Measurements from ENCODE around the gene SPPL2A. TPM values are rescaled to one million over a fixed set of nuclear protein-coding genes. Genes with fewer than 3 reads are reported as not detected.
A peak's percentile ranks its signal among the peaks of the same experiment; 100 is the strongest.
"Not testable (repeated sequence)": the region's sequence is repeated elsewhere in the genome, so short reads cannot be mapped to it uniquely, and the experiment has no call there.

The SPPL2A gene
- total RNA-seq (2022) = 93.0 and 122 TPM in 2 replicates
- Bru-seq, nascent RNA = percentile 78 among the genes with signal in this experiment
- BruChase-seq, experiment 1, labeled RNA remaining after a 6-hour chase = percentile 92 among the genes with signal in this experiment
- BruChase-seq, experiment 2, labeled RNA remaining after a 2-hour chase = percentile 81 among the genes with signal in this experiment
- long read RNA-seq, full-length matches to known transcripts = 80 of 109 reads
- long read RNA-seq, partial matches to known transcripts = 0 of 109 reads
- long read RNA-seq, other reads (novel, unspliced or antisense) = 29 of 109 reads

- BruUV-seq (replicated peaks) = no TSS peak
- peak within 1 kb of the TSS; percentile 59 for H3K27ac Mint-ChIP-seq (ENCODE audit: low read depth, unreplicated experiment)
- peaks cover 16% of the 10 kb centered on the region for H3K36me3 Mint-ChIP-seq (ENCODE audit: insufficient read depth, unreplicated experiment)
- peaks cover 34% of the 10 kb centered on the region for H3K4me1 Mint-ChIP-seq (ENCODE audit: insufficient read depth, unreplicated experiment)
- no peaks in the 10 kb centered on the region for H3K27me3 Mint-ChIP-seq (ENCODE audit: insufficient read depth, unreplicated experiment)
- POLR2A ChIA-PET = interaction anchor here (0.6 to 4.1 kb wide), 18 partner anchors 9 to 383 kb away, joined by 3 to 47 read pairs (median 6); partner anchors contain the start of gene TRPM7
- TF ChIP-seq CTCF (IDR thresholded peaks at IDR 0.05; ENCODE audit: unreplicated experiment) = no peak
- DNase-seq (ENCODE audit: unreplicated experiment) = peak; percentile 87
- intact Hi-C loops (cut with micrococcal nuclease) = loop anchor here (1.0 to 2.0 kb wide), 2 partner anchors 79 to 112 kb away; partner anchors contain the start of gene TRPM7
- no peaks in the 10 kb centered on the region for H3K9me3 Mint-ChIP-seq (ENCODE audit: unreplicated experiment)
- peak within 1 kb of the TSS; percentile 78 for H3K4me3 Mint-ChIP-seq (ENCODE audit: unreplicated experiment)
- CTCF ChIA-PET = no interaction called here
These were observed at the start of gene SPPL2A for GRCh38 chr15:50765195-50765967. TSS of gene SPPL2A (minus strand) at chr15:50765706. CDS start at chr15:50765533, 173 bp downstream.

GRCh38 chr15:50814634-50815033 is 49.1 kb upstream of the SPPL2A start:
- DNase-seq (ENCODE audit: unreplicated experiment) = no peak
- ChIA-PET CTCF (interaction anchor here (0.5 to 1.8 kb wide), 2 partner anchors 11 to 13 kb away, joined by 3 to 7 read pairs; no protein-coding TSS in a partner anchor), POLR2A (interaction anchor here (1.1 to 1.8 kb wide), 3 partner anchors 14 to 40 kb away, joined by 3 to 4 read pairs (median 3); no protein-coding TSS in a partner anchor)
- Mint-ChIP-seq H3K27ac (ENCODE audit: low read depth, unreplicated experiment) (no peak overlapping the region), H3K4me3 (ENCODE audit: unreplicated experiment) (no peak overlapping the region), H3K4me1 (ENCODE audit: insufficient read depth, unreplicated experiment) (peaks cover 18% of the 10 kb centered on the region), H3K36me3 (ENCODE audit: insufficient read depth, unreplicated experiment) (no peaks in the 10 kb centered on the region), H3K9me3 (ENCODE audit: unreplicated experiment) (no peaks in the 10 kb centered on the region), H3K27me3 (ENCODE audit: insufficient read depth, unreplicated experiment) (no peaks in the 10 kb centered on the region)
- intact Hi-C loops (cut with micrococcal nuclease) = no loop called here
- TF ChIP-seq CTCF (IDR thresholded peaks at IDR 0.05; ENCODE audit: unreplicated experiment) = no peak
- no TSS peak for BruUV-seq (replicated peaks)

GRCh38 chr15:50813865-50814264 is 48.4 kb upstream of the SPPL2A start:
- Mint-ChIP-seq H3K9me3 (ENCODE audit: unreplicated experiment) (no peaks in the 10 kb centered on the region), H3K27ac (ENCODE audit: low read depth, unreplicated experiment) (no peak overlapping the region), H3K4me3 (ENCODE audit: unreplicated experiment) (no peak overlapping the region), H3K4me1 (ENCODE audit: insufficient read depth, unreplicated experiment) (peaks cover 12% of the 10 kb centered on the region), H3K27me3 (ENCODE audit: insufficient read depth, unreplicated experiment) (no peaks in the 10 kb centered on the region), H3K36me3 (ENCODE audit: insufficient read depth, unreplicated experiment) (no peaks in the 10 kb centered on the region)
- intact Hi-C loops (cut with micrococcal nuclease) = no loop called here
- DNase-seq (ENCODE audit: unreplicated experiment) = no peak
- POLR2A ChIA-PET = interaction anchor here (1.4 kb wide), 1 partner anchor 13 kb away, joined by 4 read pairs; no protein-coding TSS in a partner anchor
- CTCF ChIA-PET = no interaction called here
- TF ChIP-seq CTCF (IDR thresholded peaks at IDR 0.05; ENCODE audit: unreplicated experiment) = no peak
- BruUV-seq (replicated peaks) = no TSS peak

- no peak for DNase-seq (ENCODE audit: unreplicated experiment)
- TF ChIP-seq CTCF (IDR thresholded peaks at IDR 0.05; ENCODE audit: unreplicated experiment) = no peak
- Mint-ChIP-seq H3K27me3 (ENCODE audit: insufficient read depth, unreplicated experiment) (no peaks in the 10 kb centered on the region), H3K9me3 (ENCODE audit: unreplicated experiment) (no peaks in the 10 kb centered on the region), H3K36me3 (ENCODE audit: insufficient read depth, unreplicated experiment) (no peaks in the 10 kb centered on the region), H3K4me1 (ENCODE audit: insufficient read depth, unreplicated experiment) (peaks cover 15% of the 10 kb centered on the region), H3K27ac (ENCODE audit: low read depth, unreplicated experiment) (no peak overlapping the region), H3K4me3 (ENCODE audit: unreplicated experiment) (no peak overlapping the region)
- no TSS peak for BruUV-seq (replicated peaks)
- ChIA-PET CTCF (no interaction called here), POLR2A (no interaction called here)
- intact Hi-C loops (cut with micrococcal nuclease) = no loop called here
These were observed 47.6 kb upstream of the SPPL2A start for GRCh38 chr15:50813089-50813488.

- H3K36me3 Mint-ChIP-seq (ENCODE audit: insufficient read depth, unreplicated experiment); intact Hi-C loops (cut with micrococcal nuclease); H3K27me3 Mint-ChIP-seq (ENCODE audit: insufficient read depth, unreplicated experiment); H3K9me3 Mint-ChIP-seq (ENCODE audit: unreplicated experiment); H3K4me3 Mint-ChIP-seq (ENCODE audit: unreplicated experiment); H3K27ac Mint-ChIP-seq (ENCODE audit: low read depth, unreplicated experiment); DNase-seq (ENCODE audit: unreplicated experiment); BruUV-seq (replicated peaks): not testable (repeated sequence)
- ChIA-PET CTCF (interaction anchor here (0.6 kb wide), 1 partner anchor 59 kb away, joined by 3 read pairs; no protein-coding TSS in a partner anchor), POLR2A (interaction anchor here (0.8 kb wide), 1 partner anchor 8 kb away, joined by 3 read pairs; no protein-coding TSS in a partner anchor)
- H3K4me1 Mint-ChIP-seq (ENCODE audit: insufficient read depth, unreplicated experiment) = peaks cover 15% of the 10 kb centered on the region
These were observed 46.6 kb upstream of the SPPL2A start for GRCh38 chr15:50812181-50812506.
